DMS153 treated with DMSO at 0.1 percent for 48 hours (cell line): ENCODE data around the gene SHKBP1.
A peak's percentile ranks its signal among the peaks of the same experiment; 100 is the strongest.
"Not testable (repeated sequence)": the region's sequence is repeated elsewhere in the genome, so short reads cannot be mapped to it uniquely, and the experiment has no call there.

Experiments used
- DNase-seq: peaks from one replicate; lab custom pipeline; 2025; ENCODE audit not compliant: unreplicated experiment; lab: John Stamatoyannopoulos, UW

SHKBP1 gene

GRCh38 chr19:40576585-40577451 is at the start of gene SHKBP1:
Gene SHKBP1, plus strand, starts transcription at chr19:40576873. Its CDS starts 27 bp downstream, at chr19:40576900.
- peak; percentile 93 for DNase-seq

- no peak for DNase-seq
These were observed 48.6 kb upstream of the SHKBP1 start for GRCh38 chr19:40528078-40528477.

- DNase-seq, result no peak
These were observed 48.1 kb upstream of the SHKBP1 start for GRCh38 chr19:40528533-40529092.

- peak; percentile 80 for DNase-seq
These were observed 47.3 kb upstream of the SHKBP1 start for GRCh38 chr19:40529093-40529954.

- DNase-seq, result no peak
These were observed 46.4 kb upstream of the SHKBP1 start for GRCh38 chr19:40530091-40530901.

GRCh38 chr19:40533508-40533907 is 43.2 kb upstream of the SHKBP1 start:
- no peak for DNase-seq

- DNase-seq, result no peak
These were observed 42.5 kb upstream of the SHKBP1 start for GRCh38 chr19:40534148-40534547.

- no peak for DNase-seq
These were observed 37.6 kb upstream of the SHKBP1 start for GRCh38 chr19:40539070-40539469.

- no peak for DNase-seq
These were observed 34.3 kb upstream of the SHKBP1 start for GRCh38 chr19:40542202-40542859.

- DNase-seq, result no peak
These were observed 33.6 kb upstream of the SHKBP1 start for GRCh38 chr19:40543029-40543597.

GRCh38 chr19:40546153-40546841 is 30.4 kb upstream of the SHKBP1 start:
- not testable (repeated sequence) for DNase-seq

- DNase-seq, result not testable (repeated sequence)
These were observed 29.5 kb upstream of the SHKBP1 start for GRCh38 chr19:40547190-40547589.

GRCh38 chr19:40547836-40548235 is 28.8 kb upstream of the SHKBP1 start:
- no peak for DNase-seq

- DNase-seq, result peak; percentile 8
These were observed 27.5 kb upstream of the SHKBP1 start for GRCh38 chr19:40549007-40549708.

- DNase-seq, result no peak
These were observed 25.7 kb upstream of the SHKBP1 start for GRCh38 chr19:40550951-40551350.

GRCh38 chr19:40552848-40553247 is 23.8 kb upstream of the SHKBP1 start:
- DNase-seq, result no peak

GRCh38 chr19:40553885-40554857 is 22.5 kb upstream of the SHKBP1 start:
- no peak for DNase-seq
